H1 (cell line): ENCODE data around the gene RAD51B. TPM values are rescaled to one million over a fixed set of nuclear protein-coding genes. Genes with fewer than 3 reads are reported as not detected.

Experiments used
- CTCF ChIA-PET: fragments of 300-600 bp; sonication (Branson Sonifier 250); formaldehyde crosslinking; loops from one replicate; lab custom pipeline; 2021; ENCODE audit not compliant: partially characterized antibody; lab: Charles Lee
- POLR2A ChIA-PET: fragments of 300-600 bp; sonication (Branson Sonifier 250); formaldehyde crosslinking; loops from one replicate; lab custom pipeline; 2021; ENCODE audit warnings: inconsistent platforms; ENCODE audit not compliant: partially characterized antibody; lab: Charles Lee
- DNase-seq, 2 experiments: peaks; one replicate each; pipeline versions ENCODE4 v3.0.0 to v3.0.0-alpha.2; 2010 to 2022; ENCODE audit warnings: low spot score in 2 of 2, low read depth in 1 of 2, mixed read lengths in 1 of 2
- FAIRE-seq: peaks from 2 replicates; lab custom pipeline; 2011; peaks lifted over from hg19 to GRCh38; lab: Jason Lieb, UNC
- H2AFZ ChIP-seq: 2 replicates; pipeline ENCODE4 v1.8.1; 2012; ENCODE audit warnings: low read length, inconsistent platforms
- H2AK5ac ChIP-seq: 2 replicates; pipeline ENCODE4 v1.6.1; 2013; ENCODE audit warnings: low read depth, low read length
- H2BK120ac ChIP-seq: replicated peaks from 2 replicates; pipeline ENCODE3; 2013; ENCODE audit warnings: low read depth, low read length, inconsistent platforms
- H2BK12ac ChIP-seq: 2 replicates; pipeline ENCODE4 v1.6.1; 2013; ENCODE audit warnings: low read depth, low read length
- H2BK15ac ChIP-seq: 2 replicates; pipeline ENCODE4 v1.6.1; 2013; ENCODE audit warnings: low read length
- H2BK20ac ChIP-seq: 2 replicates; pipeline ENCODE4 v1.6.1; 2013; ENCODE audit warnings: low read length
- H2BK5ac ChIP-seq: 2 replicates; pipeline ENCODE4 v1.6.1; 2013; ENCODE audit warnings: low read depth, low read length
- H3K14ac ChIP-seq: 2 replicates; pipeline ENCODE4 v1.6.1; 2013; ENCODE audit warnings: inconsistent platforms; ENCODE audit not compliant: insufficient read length
- H3K18ac ChIP-seq: 2 replicates; pipeline ENCODE4 v1.6.1; 2013; ENCODE audit warnings: low read length; ENCODE audit errors: extremely low read depth
- H3K23ac ChIP-seq: 2 replicates; pipeline ENCODE4 v1.6.1; 2013; ENCODE audit warnings: inconsistent platforms; ENCODE audit not compliant: insufficient read length
- H3K23me2 ChIP-seq: 2 replicates; pipeline ENCODE4 v1.6.1; 2013; ENCODE audit warnings: low read depth, low read length
- H3K27ac ChIP-seq: 2 replicates; pipeline ENCODE4 v1.6.1; 2011; ENCODE audit warnings: low read depth, low read length, inconsistent platforms
- H3K27me3 ChIP-seq, 4 experiments: replicated peaks in 1 of 4; 1 replicate in 1 of 4; 2 replicates in 3 of 4; pipeline versions ENCODE4 v1.6.1 to v1.8.1; 2011 to 2013; ENCODE audit warnings: low read length in 3 of 4, mild to moderate bottlenecking in 3 of 4, inconsistent platforms in 2 of 4, mixed read lengths in 2 of 4, moderate library complexity in 1 of 4; ENCODE audit not compliant: control insufficient read depth in 3 of 4, insufficient read depth in 3 of 4; ENCODE audit errors: extremely low read depth in 1 of 4
- H3K36me3 ChIP-seq, 4 experiments: 2 replicates each; pipeline versions ENCODE4 v1.6.1 to v1.8.1; 2011 to 2013; ENCODE audit warnings: mild to moderate bottlenecking in 4 of 4, low read length in 3 of 4, moderate library complexity in 2 of 4, control low read depth in 1 of 4, inconsistent platforms in 1 of 4; ENCODE audit not compliant: insufficient read depth in 4 of 4, control insufficient read depth in 2 of 4
- H3K4ac ChIP-seq: replicated peaks from 2 replicates; pipeline ENCODE3; 2013; ENCODE audit warnings: low read length, low read depth, mixed read lengths, inconsistent platforms; ENCODE audit not compliant: insufficient read length
- H3K4me1 ChIP-seq, 4 experiments: replicated peaks in 1 of 4; 1 replicate in 1 of 4; 2 replicates in 3 of 4; pipeline versions ENCODE4 v1.6.1 to v1.8.1; 2011 to 2013; ENCODE audit warnings: low read length in 3 of 4, inconsistent platforms in 2 of 4, mixed read lengths in 1 of 4; ENCODE audit not compliant: insufficient read depth in 4 of 4, control insufficient read depth in 3 of 4
- H3K4me2 ChIP-seq, 2 experiments: 2 replicates each; pipeline versions ENCODE4 v1.6.1 to v1.8.1; 2011 to 2013; ENCODE audit warnings: low read depth in 2 of 2, low read length in 2 of 2, control low read depth in 1 of 2, inconsistent platforms in 1 of 2, mild to moderate bottlenecking in 1 of 2; ENCODE audit not compliant: insufficient read depth in 1 of 2
- H3K4me3 ChIP-seq, 4 experiments: fragments of 200-600, 300-600 bp in 1 of 4; sonication (generic), shearing (Covaris generic), sonication (Bioruptor Twin) in 1 of 4; 2 replicates each; pipeline versions ENCODE4 v1.5.1 to v1.8.1; 2011 to 2016; ENCODE audit warnings: low read length in 4 of 4, low read depth in 3 of 4, control low read depth in 2 of 4, inconsistent platforms in 2 of 4, mild to moderate bottlenecking in 2 of 4, mixed read lengths in 1 of 4, moderate library complexity in 1 of 4; ENCODE audit not compliant: insufficient read depth in 2 of 4; ENCODE audit errors: extremely low read depth in 1 of 4
- H3K56ac ChIP-seq: replicated peaks from 2 replicates; pipeline ENCODE3; 2013; ENCODE audit warnings: low read depth, mild to moderate bottlenecking, mixed read lengths, low read length, inconsistent platforms; ENCODE audit not compliant: insufficient read length
- H3K79me1 ChIP-seq: 2 replicates; pipeline ENCODE4 v1.6.1; 2013; ENCODE audit warnings: low read depth, low read length, control low read depth
- H3K79me2 ChIP-seq, 2 experiments: 2 replicates each; pipeline versions ENCODE4 v1.6.1 to v1.8.1; 2012 to 2013; ENCODE audit warnings: low read length in 2 of 2, mild to moderate bottlenecking in 2 of 2, inconsistent platforms in 1 of 2; ENCODE audit not compliant: insufficient read depth in 2 of 2, control insufficient read depth in 1 of 2
- H3K9ac ChIP-seq, 4 experiments: replicated peaks in 1 of 4; 1 replicate in 1 of 4; 2 replicates in 3 of 4; pipeline versions ENCODE4 v1.6.1 to v1.8.1; 2011 to 2013; ENCODE audit warnings: low read depth in 3 of 4, low read length in 3 of 4, control low read depth in 2 of 4, mild to moderate bottlenecking in 2 of 4, moderate library complexity in 2 of 4, inconsistent platforms in 1 of 4; ENCODE audit errors: extremely low read depth in 1 of 4
- H3K9me3 ChIP-seq, 2 experiments: 2 replicates each; pipeline versions ENCODE4 v1.6.1 to v1.8.1; 2012 to 2013; ENCODE audit warnings: mild to moderate bottlenecking in 2 of 2, moderate library complexity in 2 of 2, control low read depth in 1 of 2, inconsistent platforms in 1 of 2, low read depth in 1 of 2, low read length in 1 of 2, mixed read lengths in 1 of 2; ENCODE audit not compliant: insufficient read depth in 2 of 2
- H4K20me1 ChIP-seq, 2 experiments: replicated peaks in 1 of 2; 2 replicates each; pipeline versions ENCODE3 to v1.8.1; 2011 to 2013; ENCODE audit warnings: inconsistent platforms in 2 of 2, low read length in 2 of 2, mild to moderate bottlenecking in 1 of 2; ENCODE audit not compliant: insufficient read depth in 2 of 2, control insufficient read depth in 1 of 2
- H4K5ac ChIP-seq: 2 replicates; pipeline ENCODE4 v1.6.1; 2013; ENCODE audit warnings: low read length, low read depth, mixed read lengths, inconsistent platforms; ENCODE audit not compliant: insufficient read length
- H4K8ac ChIP-seq: 2 replicates; pipeline ENCODE4 v1.8.0; 2013; ENCODE audit warnings: mild to moderate bottlenecking, moderate library complexity, low read length, inconsistent platforms; ENCODE audit not compliant: insufficient read depth; ENCODE audit errors: extremely low read depth
- H4K91ac ChIP-seq: replicated peaks from 2 replicates; pipeline ENCODE3; 2013; ENCODE audit warnings: low read length, mixed read lengths, inconsistent platforms; ENCODE audit not compliant: insufficient read length
- BACH1 ChIP-seq: IDR thresholded peaks from 2 replicates; pipeline ENCODE4 v1.6.1; 2012; ENCODE audit warnings: low read length, improper control_type of control experiment
- CBX5 ChIP-seq: fragments of 300-800, 300-1000 bp; sonication (generic); IDR thresholded peaks from 2 replicates; pipeline ENCODE4 v1.7.1; 2016; ENCODE audit warnings: antibody characterized with exemption, low read length, low read depth
- EGR1 ChIP-seq: IDR thresholded peaks from 2 replicates; pipeline ENCODE4 v1.6.1; 2011; ENCODE audit warnings: low read depth, low read length, borderline replicate concordance
- GTF2F1 ChIP-seq: IDR thresholded peaks from 2 replicates; pipeline ENCODE4 v1.6.1; 2012; ENCODE audit warnings: low read depth, low read length, improper control_type of control experiment, borderline replicate concordance
- RNF2 ChIP-seq: fragments of 200-900, 300-1000 bp; sonication (generic); IDR thresholded peaks from 2 replicates; pipeline ENCODE4 v1.7.1; 2016; ENCODE audit warnings: borderline replicate concordance, low read depth, mild to moderate bottlenecking, antibody characterized with exemption, low read length; ENCODE audit not compliant: poor library complexity, severe bottlenecking; ENCODE audit errors: missing control alignments
- SAP30 ChIP-seq: fragments of 300-600 bp; sonication (generic); IDR thresholded peaks from 2 replicates; pipeline ENCODE4 v1.7.1; 2012; ENCODE audit warnings: low read length, moderate library complexity, mild to moderate bottlenecking, inconsistent platforms; ENCODE audit not compliant: insufficient read depth, insufficient replicate concordance
- WGBS, 2 experiments: shearing (Covaris generic) in 1 of 2; methylation state at CpG; one replicate each; pipeline versions ENCODE4 v1.1.6 to v1.1.7; 2013 to 2015; ENCODE audit warnings: low lambda C conversion rate in 2 of 2, mixed read lengths in 2 of 2, inconsistent platforms in 1 of 2, low coverage in 1 of 2, missing lambda C conversion rate in 1 of 2; ENCODE audit not compliant: insufficient replicate concordance in 2 of 2, insufficient coverage in 1 of 2, insufficient read length in 1 of 2; ENCODE audit errors: extremely low coverage in 1 of 2, missing lambda C conversion rate in 1 of 2; 5-methylcytosine and 5-hydroxymethylcytosine counted together
- polyA plus RNA-seq, 7 experiments: library from polyadenylated mRNA; depleted of rRNA in 3 of 7; stranded (reverse) in 5 of 7; unstranded in 2 of 7; fragments of >200 nt in 5 of 7; fragments of 200-250 nt in 2 of 7; gene quantifications; 1 replicate in 5 of 7; 2 replicates in 1 of 7; 4 replicates in 1 of 7; pipeline versions ENCODE4 v1.2.1 to v1.2.3, GENCODE V29; 2011 to 2013; ENCODE audit warnings: missing spikeins in 2 of 7, mixed read lengths in 2 of 7
- total RNA-seq: library from RNA; stranded (reverse); fragmentation: NEBNext Ultra II Directional; extraction: Animal tissue kit (Norgen Biotek cat#: 25700); gene quantifications from 2 replicates; pipeline ENCODE4 v1.2.1, GENCODE V29; 2021
- TF ChIP-seq, protein P1 (sequence below), 3 experiments: IDR thresholded peaks; 1 replicate in 2 of 3; 2 replicates in 1 of 3; pipeline versions ENCODE4 v1.5.1 to v1.6.1; 2011; ENCODE audit warnings: low read length in 3 of 3, mild to moderate bottlenecking in 3 of 3, inconsistent platforms in 2 of 3, low read depth in 1 of 3, moderate library complexity in 1 of 3; ENCODE audit not compliant: insufficient read depth in 1 of 3; ENCODE audit errors: control extremely low read depth in 1 of 3

The RAD51B gene
- total and polyA plus RNA-seq, 2 of the 8 experiments (the other 6 are each of a cell fraction or from before 2014, with no cell fraction given): 3.9 to 14.9 TPM

- no peak overlapping the region for H2BK5ac ChIP-seq
- H3K27ac ChIP-seq: no peak overlapping the region
- no peak overlapping the region for H2BK20ac ChIP-seq
- no peaks in the 10 kb centered on the region for H3K79me1 ChIP-seq
- H3K23ac ChIP-seq: no peak overlapping the region
- H3K14ac ChIP-seq: no peak overlapping the region
- H3K4me3 ChIP-seq: no peak overlapping the region
- H3K36me3 ChIP-seq: no peaks in the 10 kb centered on the region
- peaks cover 0 to 1% (median 0%) of the 10 kb centered on the region in 4 experiments; a peak in 2 of 7 replicates for H3K4me1 ChIP-seq
- no peak overlapping the region for H2AK5ac ChIP-seq
- DNase-seq: no peak
- H2BK12ac ChIP-seq: no peak overlapping the region
- H4K20me1 ChIP-seq: no peaks in the 10 kb centered on the region
- ChIA-PET POLR2A (no interaction called here), CTCF (interaction anchor here (0.7 kb wide), 1 partner anchor 9 kb away, joined by 3 read pairs; no protein-coding TSS in a partner anchor)
- 94% methylated on average over 1 of the region's 1 CpG; no CpG with 5 or more reads in 1 of the 2 experiments for WGBS, 2 experiments
- no peak overlapping the region for H4K5ac ChIP-seq
- no peak overlapping the region for H2BK120ac ChIP-seq
- no peaks in the 10 kb centered on the region for H3K27me3 ChIP-seq
- H3K9me3 ChIP-seq: no peaks in the 10 kb centered on the region
- no peak overlapping the region for H3K4me2 ChIP-seq
- H4K8ac ChIP-seq: no peak overlapping the region
- FAIRE-seq: no peak
- H3K23me2 ChIP-seq: no peaks in the 10 kb centered on the region
- H3K18ac ChIP-seq: no peak overlapping the region
- H3K9ac ChIP-seq: no peak overlapping the region
- H3K4ac ChIP-seq: no peak overlapping the region
- no peak overlapping the region for H2AFZ ChIP-seq
- TF ChIP-seq RNF2: no peak
- TF ChIP-seq GTF2F1: no peak
- no peak for TF ChIP-seq BACH1
- no peak for TF ChIP-seq SAP30
- no peak for TF ChIP-seq EGR1
- TF ChIP-seq CBX5: no peak
- TF ChIP-seq, protein P1, sequence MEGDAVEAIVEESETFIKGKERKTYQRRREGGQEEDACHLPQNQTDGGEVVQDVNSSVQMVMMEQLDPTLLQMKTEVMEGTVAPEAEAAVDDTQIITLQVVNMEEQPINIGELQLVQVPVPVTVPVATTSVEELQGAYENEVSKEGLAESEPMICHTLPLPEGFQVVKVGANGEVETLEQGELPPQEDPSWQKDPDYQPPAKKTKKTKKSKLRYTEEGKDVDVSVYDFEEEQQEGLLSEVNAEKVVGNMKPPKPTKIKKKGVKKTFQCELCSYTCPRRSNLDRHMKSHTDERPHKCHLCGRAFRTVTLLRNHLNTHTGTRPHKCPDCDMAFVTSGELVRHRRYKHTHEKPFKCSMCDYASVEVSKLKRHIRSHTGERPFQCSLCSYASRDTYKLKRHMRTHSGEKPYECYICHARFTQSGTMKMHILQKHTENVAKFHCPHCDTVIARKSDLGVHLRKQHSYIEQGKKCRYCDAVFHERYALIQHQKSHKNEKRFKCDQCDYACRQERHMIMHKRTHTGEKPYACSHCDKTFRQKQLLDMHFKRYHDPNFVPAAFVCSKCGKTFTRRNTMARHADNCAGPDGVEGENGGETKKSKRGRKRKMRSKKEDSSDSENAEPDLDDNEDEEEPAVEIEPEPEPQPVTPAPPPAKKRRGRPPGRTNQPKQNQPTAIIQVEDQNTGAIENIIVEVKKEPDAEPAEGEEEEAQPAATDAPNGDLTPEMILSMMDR (IDR thresholded peaks at IDR 0.05; ENCODE audit: control extremely low read depth in 1 of 3, insufficient read depth in 1 of 3, low read depth in 1 of 3, low read length in 3 of 3): no peak
- 0 out of 2 replicates have a peak overlapping the region, but pooled peaks have one; percentile 47 for H2BK15ac ChIP-seq
- no peak overlapping the region for H3K56ac ChIP-seq
- H3K79me2 ChIP-seq: no peaks in the 10 kb centered on the region
- no peak overlapping the region for H4K91ac ChIP-seq
These were observed 313.1 kb downstream of the RAD51B start for GRCh38 chr14:68132563-68133121.
